Left ventricle myocardium superior (tissue), 1 donor: ENCODE results near the gene TEN1. TPM values are rescaled to one million over a fixed set of nuclear protein-coding genes. Genes with fewer than 3 reads are reported as not detected.
A peak's percentile ranks its signal among the peaks of the same experiment; 100 is the strongest.
"Not testable (repeated sequence)": the region's sequence is repeated elsewhere in the genome, so short reads cannot be mapped to it uniquely, and the experiment has no call there.

ENCODE experiments used
- ATAC-seq: fragments of 200-7000 bp; cut with Tn5 transposase; one replicate; pipeline ENCODE4 v1.9.1; 2020; ENCODE audit warnings: mild to moderate bottlenecking, moderate library complexity
- DNase-seq: peaks from one replicate; pipeline ENCODE4 v3.0.0-alpha.2; 2020
- intact Hi-C: fragments of 100-400 bp; cut with micrococcal nuclease; formaldehyde crosslinking; loops from one replicate; pipeline ENCODE4 v1.11.0; 2022
- total RNA-seq: library from RNA; stranded (reverse); fragmentation: NEBNext Ultra II Directional; extraction: Animal tissue kit (Norgen Biotek cat#: 25700); gene quantifications from one replicate; pipeline ENCODE4 v1.2.1, GENCODE V29; 2021
- donor health status: DM: no; HTN: yes; CAD: no; lungs with severe emphysema.

The TEN1 gene
- total RNA-seq, 1 donor from 2014 or later: 6.6 TPM

GRCh38 chr17:76018801-76019200 lies 39.8 kb downstream of the TEN1 start:
- ATAC-seq: no peak
- DNase-seq: no peak
- intact Hi-C loops: no loop called here

- intact Hi-C loops: no loop called here
- DNase-seq (no peak), ATAC-seq (no peak)
Observed at GRCh38 chr17:76019833-76020467, 40.9 kb downstream of the TEN1 start.

GRCh38 chr17:76022285-76022684 lies 43.2 kb downstream of the TEN1 start:
- no peak for DNase-seq
- intact Hi-C loops: no loop called here
- ATAC-seq: no peak

GRCh38 chr17:76022973-76023899 lies 44.2 kb downstream of the TEN1 start:
- DNase-seq: no peak
- no peak for ATAC-seq
- intact Hi-C loops: no loop called here

- DNase-seq (no peak), ATAC-seq (no peak)
- intact Hi-C loops: no loop called here
Observed at GRCh38 chr17:76023900-76024237, 44.8 kb downstream of the TEN1 start.

- DNase-seq: no peak
- intact Hi-C loops: no loop called here
- ATAC-seq: no peak
Observed at GRCh38 chr17:76024353-76024752, 45.3 kb downstream of the TEN1 start.

- DNase-seq (no peak), ATAC-seq (no peak)
- intact Hi-C loops: no loop called here
Observed at GRCh38 chr17:76025294-76025693, 46.3 kb downstream of the TEN1 start.

- intact Hi-C loops: no loop called here
- ATAC-seq (no peak), DNase-seq (no peak)
Observed at GRCh38 chr17:76026714-76027158, 47.7 kb downstream of the TEN1 start.

GRCh38 chr17:76027159-76027839 lies 48.3 kb downstream of the TEN1 start, which contains the start of gene EVPL:
Gene EVPL (minus strand): TSS chr17:76027306. CDS start chr17:76027198, 108 bp downstream.
- no peak for ATAC-seq
- intact Hi-C loops: no loop called here
- no peak for DNase-seq

- ATAC-seq (no peak), DNase-seq (peak; percentile 17)
- intact Hi-C loops: no loop called here
Observed at GRCh38 chr17:76032073-76032779, 53.2 kb downstream of the TEN1 start.

- DNase-seq (no peak), ATAC-seq (no peak)
- intact Hi-C loops: no loop called here
Observed at GRCh38 chr17:76032780-76033108, 53.7 kb downstream of the TEN1 start.

GRCh38 chr17:76033139-76033538 lies 54.1 kb downstream of the TEN1 start:
- DNase-seq (peak; percentile 4), ATAC-seq (no peak)
- intact Hi-C loops: no loop called here

GRCh38 chr17:76034428-76035350 lies 55.6 kb downstream of the TEN1 start:
- intact Hi-C loops: no loop called here
- DNase-seq: peak; percentile 10
- no peak for ATAC-seq

GRCh38 chr17:76036497-76037261 lies 57.6 kb downstream of the TEN1 start:
- peak; percentile 48 for ATAC-seq
- DNase-seq: no peak
- intact Hi-C loops: no loop called here

GRCh38 chr17:76038050-76038449 lies 59.0 kb downstream of the TEN1 start:
- intact Hi-C loops: no loop called here
- no peak for ATAC-seq
- no peak for DNase-seq

GRCh38 chr17:76039121-76039520 lies 60.1 kb downstream of the TEN1 start:
- no peak for ATAC-seq
- DNase-seq: no peak
- intact Hi-C loops: no loop called here

- DNase-seq (no peak), ATAC-seq (no peak)
- intact Hi-C loops: no loop called here
Observed at GRCh38 chr17:76040376-76040775, 61.3 kb downstream of the TEN1 start.

GRCh38 chr17:76042868-76043267 lies 63.8 kb downstream of the TEN1 start:
- DNase-seq, ATAC-seq, intact Hi-C loops: not testable (repeated sequence)
